GM23338 (cell line): ENCODE results near the gene WBP1. TPM values are rescaled to one million over a fixed set of nuclear protein-coding genes. Genes with fewer than 3 reads are reported as not detected.

Experiments used
- ATAC-seq: fragments of 200-7000 bp; cut with Tn5 transposase; 3 replicates; pipeline ENCODE4 v1.9.1; 2020
- DNase-seq: peaks from one replicate; pipeline ENCODE4 v3.0.0-alpha.2; 2015; ENCODE audit warnings: low spot score
- H2AFZ ChIP-seq: fragments of 200-600 bp; sonication (generic); 2 replicates; pipeline ENCODE4 v1.8.0; 2016; ENCODE audit warnings: antibody characterized with exemption, mild to moderate bottlenecking, moderate library complexity
- H3F3A ChIP-seq: fragments of 200-600 bp; sonication (generic); replicated peaks from 2 replicates; pipeline ENCODE4 v1.8.0; 2017; ENCODE audit warnings: antibody characterized with exemption, mixed run types, low read depth
- H3K27ac ChIP-seq: fragments of 200-600 bp; sonication (generic); 2 replicates; pipeline ENCODE4 v1.6.1; 2016; ENCODE audit warnings: low read depth
- H3K27me3 ChIP-seq: fragments of 200-600 bp; sonication (generic); 2 replicates; pipeline ENCODE4 v1.8.0; 2016; ENCODE audit warnings: mild to moderate bottlenecking, mixed run types, moderate library complexity; ENCODE audit not compliant: insufficient read depth
- H3K36me3 ChIP-seq: fragments of 200-600 bp; sonication (generic); 2 replicates; pipeline ENCODE4 v1.8.0; 2016; ENCODE audit warnings: mild to moderate bottlenecking; ENCODE audit not compliant: insufficient read depth
- H3K4me1 ChIP-seq: fragments of 200-600 bp; sonication (generic); 2 replicates; pipeline ENCODE4 v1.8.0; 2016; ENCODE audit warnings: mild to moderate bottlenecking, moderate library complexity; ENCODE audit not compliant: insufficient read depth
- H3K4me2 ChIP-seq: fragments of 200-600 bp; sonication (generic); 2 replicates; pipeline ENCODE4 v1.7.1; 2017; ENCODE audit warnings: mixed run types
- H3K4me3 ChIP-seq: fragments of 200-600 bp; sonication (generic); 2 replicates; pipeline ENCODE4 v1.6.1; 2016; ENCODE audit warnings: mixed run types
- H3K79me2 ChIP-seq: fragments of 200-600 bp; sonication (generic); replicated peaks from 2 replicates; pipeline ENCODE4 v1.8.0; 2017; ENCODE audit warnings: mild to moderate bottlenecking; ENCODE audit not compliant: insufficient read depth
- H3K9me2 ChIP-seq: fragments of 200-600 bp; sonication (generic); 2 replicates; pipeline ENCODE4 v1.8.0; 2017; ENCODE audit not compliant: insufficient read depth
- H4K20me1 ChIP-seq: fragments of 200-600 bp; sonication (generic); replicated peaks from 2 replicates; pipeline ENCODE4 v1.8.0; 2017; ENCODE audit warnings: mild to moderate bottlenecking; ENCODE audit not compliant: insufficient read depth
- H3K27ac Mint-ChIP-seq: 2 replicates; pipeline ENCODE4 v1.8.0; 2020; ENCODE audit warnings: inconsistent platforms, mild to moderate bottlenecking, moderate library complexity, mixed read lengths
- H3K27me3 Mint-ChIP-seq: 3 replicates; pipeline ENCODE4 v1.8.0; 2022; ENCODE audit warnings: low read depth, mild to moderate bottlenecking, moderate library complexity, mixed read lengths, inconsistent platforms; ENCODE audit not compliant: insufficient read depth, poor library complexity
- H3K36me3 Mint-ChIP-seq: 3 replicates; pipeline ENCODE4 v1.8.0; 2021; ENCODE audit warnings: low read depth, mild to moderate bottlenecking, inconsistent platforms, moderate library complexity, mixed read lengths
- H3K4me1 Mint-ChIP-seq: 3 replicates; pipeline ENCODE4 v1.8.0; 2020; ENCODE audit warnings: mild to moderate bottlenecking, inconsistent platforms, mixed read lengths
- H3K4me3 Mint-ChIP-seq: 3 replicates; pipeline ENCODE4 v1.8.0; 2021; ENCODE audit warnings: moderate library complexity, mild to moderate bottlenecking, inconsistent platforms, mixed read lengths
- H3K9me3 Mint-ChIP-seq: 3 replicates; pipeline ENCODE4 v1.8.0; 2020; ENCODE audit warnings: moderate library complexity, mild to moderate bottlenecking, inconsistent platforms, mixed read lengths
- CREB1 ChIP-seq: fragments of 250-450 bp; sonication (Bioruptor Pico); IDR thresholded peaks from 2 replicates; pipeline ENCODE4 v1.5.0; 2020; ENCODE audit warnings: low read depth, mild to moderate bottlenecking, moderate library complexity
- CTCF ChIP-seq, 2 experiments: fragments of 200-600 bp in 1 of 2; sonication (generic) in 1 of 2; conservative IDR thresholded peaks; 2 replicates each; pipeline versions ENCODE4 v1.5.1 to v1.6.1; 2016 to 2017; ENCODE audit warnings: antibody characterized with exemption in 2 of 2, low read depth in 2 of 2, mild to moderate bottlenecking in 2 of 2, moderate library complexity in 1 of 2
- ETS1 ChIP-seq: IDR thresholded peaks from 2 replicates; pipeline ENCODE4 v1.6.1; 2016; ENCODE audit warnings: antibody characterized with exemption
- EZH2 ChIP-seq: fragments of 200-600 bp; sonication (generic); IDR thresholded peaks from one replicate; pipeline ENCODE4 v1.8.0; 2017; ENCODE audit warnings: antibody characterized with exemption, mild to moderate bottlenecking, low read depth; ENCODE audit not compliant: unreplicated experiment
- EZH2phosphoT487 ChIP-seq: fragments of 200-600 bp; sonication (generic); IDR thresholded peaks from one replicate; pipeline ENCODE4 v1.8.1; 2018; ENCODE audit warnings: antibody characterized with exemption; ENCODE audit not compliant: unreplicated experiment
- JUNB ChIP-seq: IDR thresholded peaks from one replicate; pipeline ENCODE4 v1.6.1; 2016; ENCODE audit warnings: antibody characterized with exemption; ENCODE audit not compliant: unreplicated experiment
- NANOG ChIP-seq: IDR thresholded peaks from 2 replicates; pipeline ENCODE4 v1.6.1; 2016; ENCODE audit warnings: antibody characterized with exemption, borderline replicate concordance
- POLR2AphosphoS5 ChIP-seq: IDR thresholded peaks from 2 replicates; pipeline ENCODE4 v1.6.1; 2016; ENCODE audit warnings: antibody characterized with exemption, low read depth
- REST ChIP-seq: IDR thresholded peaks from one replicate; pipeline ENCODE4 v1.6.1; 2018; ENCODE audit warnings: antibody characterized with exemption; ENCODE audit not compliant: unreplicated experiment
- STAT1 ChIP-seq: IDR thresholded peaks from one replicate; pipeline ENCODE4 v1.6.1; 2016; ENCODE audit warnings: antibody characterized with exemption; ENCODE audit not compliant: unreplicated experiment
- ZNF114 ChIP-seq: fragments of 250-450 bp; sonication (Bioruptor Pico); IDR thresholded peaks from 2 replicates; pipeline ENCODE4 v1.5.0; 2020; ENCODE audit warnings: mild to moderate bottlenecking, moderate library complexity
- ZNF331 ChIP-seq: fragments of 250-450 bp; sonication (Bioruptor Pico); IDR thresholded peaks from 2 replicates; pipeline ENCODE4 v1.5.0; 2020; ENCODE audit warnings: low read depth, mild to moderate bottlenecking, moderate library complexity
- ZNF462 ChIP-seq: fragments of 250-450 bp; sonication (Bioruptor Pico); IDR thresholded peaks from 2 replicates; pipeline ENCODE4 v1.5.0; 2020; ENCODE audit warnings: mild to moderate bottlenecking, moderate library complexity
- polyA plus RNA-seq: library from polyadenylated mRNA; unstranded; fragments of >200 nt; fragmentation: Nextera tagmentation; extraction: Ambion mirVana; gene quantifications from 2 replicates; pipeline ENCODE4 v1.2.1, GENCODE V29; 2016
- total RNA-seq: library from RNA; depleted of rRNA; stranded (reverse); fragments of >200 nt; shearing (Covaris generic); gene quantifications from 2 replicates; pipeline ENCODE4 v1.2.3, GENCODE V29; 2014

Gene WBP1
- total and polyA plus RNA-seq, 2 experiments from 2014 or later = 53.0 to 64.4 TPM

- H3K9me3 Mint-ChIP-seq = peaks cover 2% of the 10 kb centered on the region; the same call in 1 of the 3 replicates
- H4K20me1 ChIP-seq = peaks cover 4% of the 10 kb centered on the region; the same call in 1 of the 2 replicates
- H3K9me2 ChIP-seq = no peaks in the 10 kb centered on the region
- no peaks in the 10 kb centered on the region; the same call in 1 of the 2 replicates for H3K4me1 ChIP-seq
- no peaks in the 10 kb centered on the region for H3K27me3 ChIP-seq
- peaks cover 11% of the 10 kb centered on the region for H3K27me3 Mint-ChIP-seq
- H3K27ac ChIP-seq = no peak overlapping the region
- DNase-seq = no peak
- H3F3A ChIP-seq = peaks cover 12% of the 10 kb centered on the region; the same call in 1 of the 2 replicates
- ATAC-seq = peak; percentile 3; the same call in 2 of the 3 replicates
- H3K4me1 Mint-ChIP-seq = peaks cover 14% of the 10 kb centered on the region
- peak overlapping the region; percentile 47 for H2AFZ ChIP-seq
- H3K4me2 ChIP-seq = peak overlapping the region; percentile 93
- no peak for TF ChIP-seq ZNF462 (CRISPR knock-in tag)
- TF ChIP-seq JUNB = no peak
- no peak for TF ChIP-seq CREB1
- TF ChIP-seq ZNF114 (CRISPR knock-in tag) = no peak
- TF ChIP-seq STAT1 = no peak
- no peak for TF ChIP-seq EZH2
- no peak for TF ChIP-seq ZNF331 (CRISPR knock-in tag)
- no peak for TF ChIP-seq EZH2phosphoT487
- no peak for TF ChIP-seq ETS1
- TF ChIP-seq NANOG = no peak
- no peak for TF ChIP-seq CTCF (conservative IDR thresholded peaks at IDR 0.05; ENCODE audit: low read depth in 2 of 2)
- TF ChIP-seq REST = no peak
- no peak for TF ChIP-seq POLR2AphosphoS5
- peak overlapping the region; percentile 90 for H3K4me3 ChIP-seq
- H3K27ac Mint-ChIP-seq = peak overlapping the region; percentile 80; the same call in 1 of the 2 replicates
- peak overlapping the region; percentile 99 for H3K4me3 Mint-ChIP-seq
- peaks cover 17% of the 10 kb centered on the region for H3K36me3 Mint-ChIP-seq
- H3K36me3 ChIP-seq = no peaks in the 10 kb centered on the region; the same call in 1 of the 2 replicates
- H3K79me2 ChIP-seq = peaks cover 10% of the 10 kb centered on the region
Measured at GRCh38 chr2:74464406-74464805, 6.2 kb downstream of the WBP1 start.
